ENCODE measurements around the gene TEX47. TPM values are rescaled to one million over a fixed set of nuclear protein-coding genes. Genes with fewer than 3 reads are reported as not detected.

The TEX47 gene
- total RNA-seq, 1 experiment from 2014 or later: not detected

DNA sequence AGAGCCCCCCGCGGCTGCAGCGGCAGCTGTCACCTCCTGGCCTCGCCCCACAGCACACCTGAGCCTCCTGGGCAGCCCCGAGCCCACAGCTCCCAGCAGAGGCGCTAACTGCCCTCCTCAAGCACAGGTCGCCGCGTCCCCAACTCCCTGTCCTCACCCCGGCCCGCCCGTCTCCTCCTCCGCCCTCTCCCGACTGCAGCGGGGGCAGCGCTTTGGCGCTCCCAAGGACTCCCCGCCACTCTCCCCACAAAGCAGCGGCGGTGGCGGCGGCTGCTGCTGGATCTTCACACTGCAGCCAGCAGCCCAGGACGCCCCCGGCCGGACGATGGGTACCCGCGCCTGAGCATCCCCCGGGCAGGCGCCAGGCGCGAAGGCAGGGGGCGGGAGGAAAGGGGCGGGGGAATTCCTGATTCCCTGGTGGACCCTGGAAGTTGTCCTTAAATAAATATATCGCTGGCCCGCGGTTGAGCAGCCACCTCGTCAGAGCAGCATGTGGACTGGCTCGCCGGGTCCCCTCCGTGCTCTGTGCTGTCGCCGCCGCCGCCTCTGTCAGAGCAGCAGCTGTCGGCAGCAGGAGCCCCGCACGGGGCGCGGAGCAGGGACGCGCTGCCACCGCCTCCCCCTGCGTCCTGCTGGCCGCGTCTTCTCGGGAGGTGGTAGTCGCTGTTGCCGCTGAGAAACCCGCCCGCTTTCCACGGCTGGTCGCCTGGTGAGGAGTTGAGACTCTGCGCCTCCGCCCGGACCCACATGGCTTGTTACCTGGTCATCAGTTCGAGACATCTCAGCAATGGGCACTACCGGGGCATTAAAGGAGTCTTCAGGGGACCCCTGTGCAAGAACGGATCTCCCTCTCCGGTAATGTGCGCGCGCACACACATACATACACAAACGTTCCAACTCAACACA is 36.1 kb downstream of the TEX47 start, which contains the start of gene ZNF804B:
TSS of gene ZNF804B (plus strand) at position 471 of the 906 bp plus-strand sequence. CDS start at position 748, 277 bp downstream.
- Histone ChIP-seq H3K27me3 (ENCODE audit: control insufficient read depth, insufficient read depth, low read length) (peaks cover 24% of the 10 kb centered on the region), H3K9me3 (ENCODE audit: control insufficient read depth, insufficient read depth, low read depth, low read length) (no peaks in the 10 kb centered on the region), H3K27ac (ENCODE audit: low read length) (no peak within 1 kb of the TSS), H3K4me3 (ENCODE audit: low read depth in 2 of 2, low read length in 2 of 2) (peak within 1 kb of the TSS; percentile 27 to 38), H3K36me3 (ENCODE audit: control insufficient read depth, insufficient read depth, low read length) (peaks cover 3% of the 10 kb centered on the region; the same call in 1 of the 2 replicates), H3K4me1 (ENCODE audit: control insufficient read depth, insufficient read depth, low read length) (no peaks in the 10 kb centered on the region)
- DNase-seq (ENCODE audit: low read depth, low spot score) (no peak), ATAC-seq (peak; percentile 86)
- TF ChIP-seq, protein P1, sequence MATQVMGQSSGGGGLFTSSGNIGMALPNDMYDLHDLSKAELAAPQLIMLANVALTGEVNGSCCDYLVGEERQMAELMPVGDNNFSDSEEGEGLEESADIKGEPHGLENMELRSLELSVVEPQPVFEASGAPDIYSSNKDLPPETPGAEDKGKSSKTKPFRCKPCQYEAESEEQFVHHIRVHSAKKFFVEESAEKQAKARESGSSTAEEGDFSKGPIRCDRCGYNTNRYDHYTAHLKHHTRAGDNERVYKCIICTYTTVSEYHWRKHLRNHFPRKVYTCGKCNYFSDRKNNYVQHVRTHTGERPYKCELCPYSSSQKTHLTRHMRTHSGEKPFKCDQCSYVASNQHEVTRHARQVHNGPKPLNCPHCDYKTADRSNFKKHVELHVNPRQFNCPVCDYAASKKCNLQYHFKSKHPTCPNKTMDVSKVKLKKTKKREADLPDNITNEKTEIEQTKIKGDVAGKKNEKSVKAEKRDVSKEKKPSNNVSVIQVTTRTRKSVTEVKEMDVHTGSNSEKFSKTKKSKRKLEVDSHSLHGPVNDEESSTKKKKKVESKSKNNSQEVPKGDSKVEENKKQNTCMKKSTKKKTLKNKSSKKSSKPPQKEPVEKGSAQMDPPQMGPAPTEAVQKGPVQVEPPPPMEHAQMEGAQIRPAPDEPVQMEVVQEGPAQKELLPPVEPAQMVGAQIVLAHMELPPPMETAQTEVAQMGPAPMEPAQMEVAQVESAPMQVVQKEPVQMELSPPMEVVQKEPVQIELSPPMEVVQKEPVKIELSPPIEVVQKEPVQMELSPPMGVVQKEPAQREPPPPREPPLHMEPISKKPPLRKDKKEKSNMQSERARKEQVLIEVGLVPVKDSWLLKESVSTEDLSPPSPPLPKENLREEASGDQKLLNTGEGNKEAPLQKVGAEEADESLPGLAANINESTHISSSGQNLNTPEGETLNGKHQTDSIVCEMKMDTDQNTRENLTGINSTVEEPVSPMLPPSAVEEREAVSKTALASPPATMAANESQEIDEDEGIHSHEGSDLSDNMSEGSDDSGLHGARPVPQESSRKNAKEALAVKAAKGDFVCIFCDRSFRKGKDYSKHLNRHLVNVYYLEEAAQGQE (IDR thresholded peaks at IDR 0.05; ENCODE audit: insufficient read depth in 1 of 2, low read depth in 2 of 2, low read length in 1 of 2): no peak
- TF ChIP-seq, protein P2, sequence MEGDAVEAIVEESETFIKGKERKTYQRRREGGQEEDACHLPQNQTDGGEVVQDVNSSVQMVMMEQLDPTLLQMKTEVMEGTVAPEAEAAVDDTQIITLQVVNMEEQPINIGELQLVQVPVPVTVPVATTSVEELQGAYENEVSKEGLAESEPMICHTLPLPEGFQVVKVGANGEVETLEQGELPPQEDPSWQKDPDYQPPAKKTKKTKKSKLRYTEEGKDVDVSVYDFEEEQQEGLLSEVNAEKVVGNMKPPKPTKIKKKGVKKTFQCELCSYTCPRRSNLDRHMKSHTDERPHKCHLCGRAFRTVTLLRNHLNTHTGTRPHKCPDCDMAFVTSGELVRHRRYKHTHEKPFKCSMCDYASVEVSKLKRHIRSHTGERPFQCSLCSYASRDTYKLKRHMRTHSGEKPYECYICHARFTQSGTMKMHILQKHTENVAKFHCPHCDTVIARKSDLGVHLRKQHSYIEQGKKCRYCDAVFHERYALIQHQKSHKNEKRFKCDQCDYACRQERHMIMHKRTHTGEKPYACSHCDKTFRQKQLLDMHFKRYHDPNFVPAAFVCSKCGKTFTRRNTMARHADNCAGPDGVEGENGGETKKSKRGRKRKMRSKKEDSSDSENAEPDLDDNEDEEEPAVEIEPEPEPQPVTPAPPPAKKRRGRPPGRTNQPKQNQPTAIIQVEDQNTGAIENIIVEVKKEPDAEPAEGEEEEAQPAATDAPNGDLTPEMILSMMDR (IDR thresholded peaks at IDR 0.05): peak; percentile 16; the same call in 1 of the 2 replicates
- intact Hi-C loops (cut with micrococcal nuclease; ENCODE audit: unreplicated experiment) (no loop called here), in situ Hi-C loops (cut with HindIII; ENCODE audit: low pct_unique_long_range_greater_than_20kb, low sequenced_read_pairs) (no loop called here)
- POLR2A ChIA-PET: no interaction called here
- CTCF ChIA-PET: no interaction called here
- BruUV-seq (replicated peaks): no TSS peak

GRCh38 chr7:88758381-88759229 is 36.9 kb downstream of the TEX47 start:
- Histone ChIP-seq H3K27me3 (ENCODE audit: control insufficient read depth, insufficient read depth, low read length) (peaks cover 24% of the 10 kb centered on the region), H3K9me3 (ENCODE audit: control insufficient read depth, insufficient read depth, low read depth, low read length) (no peaks in the 10 kb centered on the region), H3K36me3 (ENCODE audit: control insufficient read depth, insufficient read depth, low read length) (peaks cover 3% of the 10 kb centered on the region; the same call in 1 of the 2 replicates), H3K4me1 (ENCODE audit: control insufficient read depth, insufficient read depth, low read length) (no peaks in the 10 kb centered on the region), H3K4me3 (ENCODE audit: low read depth in 2 of 2, low read length in 2 of 2) (peak overlapping the region; percentile 27 to 38), H3K27ac (ENCODE audit: low read length) (no peak overlapping the region)
- intact Hi-C loops (cut with micrococcal nuclease; ENCODE audit: unreplicated experiment) (no loop called here), in situ Hi-C loops (cut with HindIII; ENCODE audit: low pct_unique_long_range_greater_than_20kb, low sequenced_read_pairs) (no loop called here)
- POLR2A ChIA-PET: no interaction called here
- TF ChIP-seq, protein P2 (IDR thresholded peaks at IDR 0.05): no peak; the same call in 1 of the 2 replicates
- TF ChIP-seq, protein P1 (IDR thresholded peaks at IDR 0.05; ENCODE audit: insufficient read depth in 1 of 2, low read depth in 2 of 2, low read length in 1 of 2): no peak
- TF ChIP-seq POLR2AphosphoS5 (IDR thresholded peaks at IDR 0.05; ENCODE audit: low read depth, low read length) (no peak), TCF7L2 (IDR thresholded peaks at IDR 0.05; ENCODE audit: low read depth, low read length) (no peak), SIN3A (IDR thresholded peaks at IDR 0.05; ENCODE audit: borderline replicate concordance, insufficient read depth, low read depth, low read length) (no peak)
- BruUV-seq (replicated peaks): no TSS peak
- DNase-seq (ENCODE audit: low read depth, low spot score) (no peak), ATAC-seq (peak; percentile 78)
- CTCF ChIA-PET: interaction anchor here (0.6 kb wide), 1 partner anchor 456 kb away, joined by 3 read pairs; no protein-coding TSS in a partner anchor
